ENCODE data around the gene FGFR3.

FGFR3 gene

GRCh38 chr4:1803523-1804423 is 10.7 kb downstream of the FGFR3 start:
- DNase-seq, result no peak

GRCh38 chr4:1804638-1805492 is 11.8 kb downstream of the FGFR3 start:
- no peak for DNase-seq

DNA sequence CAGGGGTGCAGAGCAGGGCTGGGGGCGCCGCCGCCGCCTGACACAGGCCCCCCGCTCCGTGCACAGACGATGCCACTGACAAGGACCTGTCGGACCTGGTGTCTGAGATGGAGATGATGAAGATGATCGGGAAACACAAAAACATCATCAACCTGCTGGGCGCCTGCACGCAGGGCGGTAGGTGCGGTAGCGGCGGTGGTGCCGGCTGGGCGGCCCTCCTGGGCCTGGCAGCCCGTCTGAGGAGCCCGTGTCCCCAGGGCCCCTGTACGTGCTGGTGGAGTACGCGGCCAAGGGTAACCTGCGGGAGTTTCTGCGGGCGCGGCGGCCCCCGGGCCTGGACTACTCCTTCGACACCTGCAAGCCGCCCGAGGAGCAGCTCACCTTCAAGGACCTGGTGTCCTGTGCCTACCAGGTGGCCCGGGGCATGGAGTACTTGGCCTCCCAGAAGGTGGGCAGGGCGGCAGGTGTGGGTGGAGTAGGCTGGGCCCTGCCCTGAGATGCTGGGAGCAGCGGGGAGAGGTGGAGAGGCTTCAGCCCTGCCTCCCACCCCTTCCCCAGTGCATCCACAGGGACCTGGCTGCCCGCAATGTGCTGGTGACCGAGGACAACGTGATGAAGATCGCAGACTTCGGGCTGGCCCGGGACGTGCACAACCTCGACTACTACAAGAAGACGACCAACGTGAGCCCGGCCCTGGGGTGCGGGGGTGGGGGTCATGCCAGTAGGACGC is 12.6 kb downstream of the FGFR3 start:
- DNase-seq, result no peak

DNA sequence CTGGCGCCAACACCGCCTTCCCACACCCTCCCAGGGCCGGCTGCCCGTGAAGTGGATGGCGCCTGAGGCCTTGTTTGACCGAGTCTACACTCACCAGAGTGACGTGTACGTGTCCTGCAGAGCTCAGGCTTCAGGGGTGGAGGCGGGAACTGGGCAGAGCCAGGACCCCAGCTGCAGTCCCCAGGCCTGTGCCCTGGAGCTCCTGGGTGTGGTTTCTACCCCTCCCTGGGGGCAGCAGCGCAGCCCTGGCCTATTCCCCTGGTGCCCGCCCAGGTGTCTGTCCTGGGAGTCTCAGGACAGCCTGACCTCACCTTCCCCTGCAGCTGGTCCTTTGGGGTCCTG is 13.1 kb downstream of the FGFR3 start:
- DNase-seq, result no peak

- no peak for DNase-seq
Measured at GRCh38 chr4:1806596-1807331, 13.7 kb downstream of the FGFR3 start.

DNA sequence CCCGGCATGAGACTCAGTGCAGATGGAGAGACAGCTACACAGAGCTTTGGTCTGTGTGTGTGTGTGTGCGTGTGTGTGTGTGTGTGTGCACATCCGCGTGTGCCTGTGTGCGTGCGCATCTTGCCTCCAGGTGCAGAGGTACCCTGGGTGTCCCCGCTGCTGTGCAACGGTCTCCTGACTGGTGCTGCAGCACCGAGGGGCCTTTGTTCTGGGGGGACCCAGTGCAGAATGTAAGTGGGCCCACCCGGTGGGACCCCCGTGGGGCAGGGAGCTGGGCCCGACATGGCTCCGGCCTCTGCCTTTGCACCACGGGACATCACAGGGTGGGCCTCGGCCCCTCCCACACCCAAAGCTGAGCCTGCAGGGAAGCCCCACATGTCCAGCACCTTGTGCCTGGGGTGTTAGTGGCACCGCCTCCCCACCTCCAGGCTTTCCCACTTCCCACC is 14.3 kb downstream of the FGFR3 start:
- no peak for DNase-seq

DNA sequence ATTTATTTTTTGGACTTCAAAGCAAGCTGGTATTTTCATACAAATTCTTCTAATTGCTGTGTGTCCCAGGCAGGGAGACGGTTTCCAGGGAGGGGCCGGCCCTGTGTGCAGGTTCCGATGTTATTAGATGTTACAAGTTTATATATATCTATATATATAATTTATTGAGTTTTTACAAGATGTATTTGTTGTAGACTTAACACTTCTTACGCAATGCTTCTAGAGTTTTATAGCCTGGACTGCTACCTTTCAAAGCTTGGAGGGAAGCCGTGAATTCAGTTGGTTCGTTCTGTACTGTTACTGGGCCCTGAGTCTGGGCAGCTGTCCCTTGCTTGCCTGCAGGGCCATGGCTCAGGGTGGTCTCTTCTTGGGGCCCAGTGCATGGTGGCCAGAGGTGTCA is 15.3 kb downstream of the FGFR3 start:
- DNase-seq, result no peak

DNA sequence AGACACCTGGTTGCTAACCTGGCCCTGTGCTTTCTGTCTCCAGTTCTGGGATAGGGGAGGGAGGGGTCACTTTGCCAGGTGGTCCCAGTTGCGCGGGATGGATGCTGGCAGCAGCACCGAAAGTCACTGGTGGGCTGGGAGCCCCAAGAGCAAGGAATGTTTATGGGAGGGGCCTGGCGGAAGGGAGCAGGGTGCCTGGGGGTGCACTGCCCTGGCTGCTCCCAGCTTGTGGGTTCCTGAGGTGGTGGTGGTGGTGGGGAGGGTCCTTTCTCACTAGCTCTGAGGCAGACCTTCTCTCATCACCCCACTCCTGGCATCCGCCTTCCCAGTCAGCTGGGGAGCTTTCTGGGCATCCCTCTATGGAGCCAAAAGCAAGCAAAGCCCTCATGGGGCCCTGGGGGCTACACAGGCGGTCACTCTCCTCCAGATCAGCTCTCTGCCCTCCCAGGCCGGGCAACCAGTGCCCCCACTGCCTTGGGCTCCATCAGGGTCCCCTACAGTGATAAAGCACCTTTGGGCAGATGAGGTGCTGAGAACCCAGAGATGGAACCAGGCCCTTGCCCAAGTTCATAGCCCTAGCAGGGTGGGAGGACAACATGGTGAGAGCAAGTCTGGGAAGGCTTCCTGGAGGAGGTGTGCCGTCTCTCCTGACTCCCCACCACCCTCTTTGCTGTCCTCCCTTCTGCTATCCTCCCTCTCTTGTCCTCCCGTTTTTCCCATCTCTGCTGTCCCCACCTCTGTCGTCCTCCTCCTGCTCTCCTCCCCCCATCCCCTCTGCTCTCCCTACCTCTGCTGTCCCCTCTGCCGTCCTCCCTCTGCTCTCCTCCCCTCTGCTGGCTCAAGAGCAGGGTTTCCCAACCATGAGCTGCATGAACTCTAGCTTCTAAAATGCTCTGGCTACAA is 16.0 kb downstream of the FGFR3 start:
- no peak for DNase-seq

DNA sequence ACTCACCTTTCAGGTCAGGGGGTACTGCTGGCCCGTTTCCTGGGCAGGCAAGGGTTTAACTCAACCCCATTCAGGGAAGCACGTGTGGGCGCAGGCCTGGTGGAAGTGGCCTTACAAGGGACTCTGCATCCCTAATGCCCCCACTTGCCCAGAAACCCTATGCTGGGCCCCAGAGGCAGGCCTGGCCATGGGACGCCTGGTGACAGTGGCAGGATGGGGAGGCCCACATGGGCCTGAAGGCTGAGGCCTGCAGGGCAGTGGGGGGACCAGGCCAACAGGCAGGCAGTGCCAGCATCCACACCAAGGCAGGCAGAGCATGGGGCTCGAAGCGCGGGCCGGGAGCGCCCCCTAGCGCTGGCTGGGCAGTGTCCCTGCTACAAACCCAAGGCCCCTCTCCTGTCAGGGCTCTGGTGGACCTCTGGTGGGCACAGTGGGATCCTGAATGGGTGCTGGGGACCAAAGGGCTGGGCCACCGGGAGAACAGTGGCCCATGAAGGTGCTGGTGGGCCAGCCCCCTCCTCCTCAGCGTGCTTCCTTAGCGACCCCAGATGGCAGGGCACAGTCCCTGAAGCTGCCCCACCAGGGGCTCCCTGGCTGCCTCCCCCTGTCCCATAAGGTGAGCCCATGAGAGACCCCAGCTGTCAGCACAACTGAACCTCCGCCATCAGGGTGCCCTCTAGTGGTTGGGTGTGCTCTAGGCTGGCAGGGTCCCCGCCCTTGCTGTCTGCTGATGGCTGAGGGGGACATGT is 16.8 kb downstream of the FGFR3 start:
- DNase-seq, result peak; percentile 52

- DNase-seq, result no peak
Measured at GRCh38 chr4:1810765-1811164, 17.7 kb downstream of the FGFR3 start.

DNA sequence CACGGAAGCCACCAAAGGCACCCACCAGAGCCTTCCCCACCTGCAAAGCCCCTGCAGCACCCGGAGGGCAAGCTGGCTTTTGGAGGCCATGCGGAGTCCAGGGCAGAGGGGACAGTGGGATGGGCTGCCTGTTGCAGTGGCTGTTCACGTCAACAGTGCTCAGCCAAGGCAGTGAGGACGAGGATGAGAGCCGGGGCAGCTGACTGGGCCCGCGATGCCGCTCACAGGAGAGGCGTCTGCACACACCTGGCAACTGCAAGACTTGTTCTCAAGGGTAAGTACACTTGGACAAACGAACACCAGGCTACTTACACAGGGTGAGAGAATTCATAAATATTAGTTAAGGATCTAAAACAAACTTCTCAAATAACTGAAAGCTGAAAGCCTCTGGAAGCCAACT is 19.6 kb downstream of the FGFR3 start:
- DNase-seq, result no peak

- DNase-seq, result no peak
Measured at GRCh38 chr4:1813231-1813630, 20.1 kb downstream of the FGFR3 start.

- no peak for DNase-seq
Measured at GRCh38 chr4:1813915-1814314, 20.8 kb downstream of the FGFR3 start.

DNA sequence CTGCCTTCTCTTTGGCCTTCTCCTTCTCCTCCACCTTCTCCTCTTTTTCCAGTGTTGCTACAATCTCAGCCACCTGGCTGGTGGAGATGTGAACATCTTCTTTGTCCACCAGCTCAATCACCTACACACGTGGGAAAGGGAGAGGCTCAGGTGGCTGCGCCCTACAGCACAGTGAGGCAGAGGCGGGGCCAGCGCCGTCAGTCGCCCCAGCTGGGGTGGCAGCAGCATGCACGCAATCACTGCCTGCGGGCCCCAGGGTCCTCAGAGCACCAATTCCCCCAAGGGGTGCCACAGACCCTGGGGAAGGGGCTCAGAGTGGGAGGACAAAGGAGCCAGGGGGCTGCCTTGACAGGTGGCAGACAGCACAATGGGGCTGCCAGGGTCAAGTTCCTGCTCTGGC is 21.4 kb downstream of the FGFR3 start:
- DNase-seq, result no peak

DNA sequence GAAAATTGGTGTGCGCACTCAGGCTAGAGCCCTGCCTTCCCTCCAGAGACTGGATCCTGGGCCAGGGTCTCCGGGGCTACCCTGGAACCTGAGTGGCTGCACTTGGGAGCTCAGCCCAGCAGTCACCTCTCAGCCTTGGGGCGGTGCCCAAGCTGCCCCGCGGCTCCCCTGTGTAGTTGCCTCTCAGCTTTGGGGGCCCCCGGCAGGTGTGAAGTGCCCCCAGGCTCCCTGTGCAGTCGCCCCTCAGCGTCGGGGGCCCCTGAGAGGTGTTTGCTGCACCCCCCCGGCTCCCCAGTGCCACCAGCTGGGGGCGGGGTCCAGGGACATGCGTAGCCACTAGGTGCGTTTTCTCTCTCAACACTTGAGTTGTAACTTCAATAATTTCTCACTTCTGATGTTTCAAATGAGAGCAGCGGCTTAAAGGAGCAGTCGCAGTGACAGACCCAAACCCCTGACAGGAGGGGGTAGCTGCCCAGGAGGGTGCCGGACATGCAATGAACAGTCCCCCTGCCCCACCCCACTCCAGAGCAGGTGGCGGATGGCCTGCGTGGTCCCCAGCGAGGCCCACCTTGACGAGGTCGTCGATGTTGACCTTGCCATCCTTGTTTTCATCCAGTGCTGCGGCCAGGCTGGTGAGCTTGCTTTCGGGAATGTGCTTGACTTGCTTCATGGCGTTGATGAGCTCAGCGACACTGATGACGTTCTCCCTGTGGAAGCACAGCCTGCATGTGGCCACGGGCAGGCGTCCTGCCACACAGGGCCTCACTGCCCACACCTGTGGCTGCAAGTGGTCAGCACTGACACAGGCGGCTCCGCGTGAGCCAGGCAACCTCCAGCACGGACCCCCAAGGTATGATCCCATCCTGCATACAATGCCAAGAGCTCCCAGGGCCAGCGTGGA is 22.3 kb downstream of the FGFR3 start:
- DNase-seq, result no peak

DNA sequence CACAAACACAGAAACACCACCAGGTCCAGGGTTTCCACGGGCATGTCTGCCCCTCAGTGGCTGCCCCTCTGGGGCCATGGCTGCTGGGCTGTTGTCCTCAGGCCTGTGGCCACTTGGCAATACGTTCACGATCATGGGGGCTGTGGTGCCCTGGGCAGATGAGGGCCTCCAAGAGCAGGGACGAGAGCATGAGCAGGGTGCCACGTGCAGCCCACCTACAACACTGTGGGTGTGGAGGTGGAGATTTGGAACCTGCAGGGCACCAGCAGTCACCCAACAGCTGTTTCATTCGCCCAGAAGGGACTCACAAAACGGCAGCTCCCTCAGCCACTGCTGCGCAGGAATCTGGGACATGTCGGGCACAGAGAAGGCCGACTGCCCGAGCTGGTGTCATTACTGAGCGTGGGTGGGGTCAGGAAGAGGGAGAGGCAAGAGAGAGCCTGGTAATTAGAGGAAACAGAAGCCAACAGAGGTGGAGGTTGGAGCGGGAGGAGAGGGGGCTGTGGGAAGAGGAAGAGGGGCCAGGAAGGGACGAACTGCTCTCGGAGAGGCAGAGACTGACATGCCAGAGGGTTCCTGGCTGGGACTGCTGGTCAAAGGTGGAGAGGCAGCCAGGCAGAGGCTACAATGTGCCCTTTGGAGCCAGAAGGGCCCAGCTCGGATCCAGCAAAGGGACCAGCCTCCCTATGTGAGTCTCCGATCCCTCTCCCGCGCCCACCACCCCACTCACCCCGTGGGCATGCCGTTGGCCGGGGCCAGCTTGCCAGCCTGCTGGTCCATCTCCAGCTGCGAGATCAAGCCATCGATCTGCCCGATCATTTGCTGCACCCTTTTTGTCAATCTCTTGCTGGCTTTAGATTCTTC is 23.1 kb downstream of the FGFR3 start:
- no peak for DNase-seq

GRCh38 chr4:1819284-1819683 is 26.2 kb downstream of the FGFR3 start:
- no peak for DNase-seq

GRCh38 chr4:1819816-1820215 is 26.7 kb downstream of the FGFR3 start:
- DNase-seq, result no peak

Data from NCI-H1694 treated with DMSO at 0.1 percent for 48 hours (cell line).